ENCODE results near the gene STK26.

- no peak for TF ChIP-seq CTCF (IDR thresholded peaks at IDR 0.05; ENCODE audit: low read depth, low read length, poor library complexity, severe bottlenecking)
- no peak for TF ChIP-seq EZH2phosphoT487 (IDR thresholded peaks at IDR 0.05; ENCODE audit: borderline replicate concordance, low read length)
These were observed 54.8 kb downstream of the STK26 start for GRCh38 chrX:132077912-132078311.
